Measurements from ENCODE around the gene ADGRE3. TPM values are rescaled to one million over a fixed set of nuclear protein-coding genes. Genes with fewer than 3 reads are reported as not detected.

Gene ADGRE3
- total RNA-seq, 1 experiment from 2014 or later, result not detected

DNA sequence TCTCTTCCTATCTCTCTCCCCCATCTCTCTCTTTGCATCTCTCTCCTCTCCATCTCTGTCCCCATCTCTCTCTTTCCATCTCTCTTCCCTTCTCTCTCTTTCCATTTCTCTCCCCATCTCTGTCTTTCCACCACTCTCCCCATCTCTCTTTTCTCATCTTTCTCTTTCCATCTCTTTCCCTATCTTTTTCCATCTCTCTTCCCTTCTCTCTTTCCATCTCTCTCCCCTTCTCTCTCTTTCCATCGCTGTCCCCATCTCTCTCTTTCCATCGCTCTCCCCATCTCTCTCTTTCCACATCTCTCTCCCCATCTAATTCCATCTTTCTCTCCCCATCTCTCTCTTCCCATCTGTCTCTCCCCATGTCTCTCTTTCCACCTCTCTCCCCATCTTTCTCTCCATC, 24.5 kb downstream of the ADGRE3 start:
- DNase-seq (ENCODE audit: low spot score) (no peak), ATAC-seq (no peak)
- H3K4me3 Mint-ChIP-seq, result no peak overlapping the region
- ChIA-PET CTCF (no interaction called here), POLR2A (no interaction called here)
- TF ChIP-seq, protein P1, sequence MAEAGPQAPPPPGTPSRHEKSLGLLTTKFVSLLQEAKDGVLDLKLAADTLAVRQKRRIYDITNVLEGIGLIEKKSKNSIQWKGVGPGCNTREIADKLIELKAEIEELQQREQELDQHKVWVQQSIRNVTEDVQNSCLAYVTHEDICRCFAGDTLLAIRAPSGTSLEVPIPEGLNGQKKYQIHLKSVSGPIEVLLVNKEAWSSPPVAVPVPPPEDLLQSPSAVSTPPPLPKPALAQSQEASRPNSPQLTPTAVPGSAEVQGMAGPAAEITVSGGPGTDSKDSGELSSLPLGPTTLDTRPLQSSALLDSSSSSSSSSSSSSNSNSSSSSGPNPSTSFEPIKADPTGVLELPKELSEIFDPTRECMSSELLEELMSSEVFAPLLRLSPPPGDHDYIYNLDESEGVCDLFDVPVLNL (CRISPR knock-in tag; IDR thresholded peaks at IDR 0.05; ENCODE audit: borderline replicate concordance, low read depth), result no peak
- no peak overlapping the region for H3K27ac Mint-ChIP-seq
- H3K4me1 Mint-ChIP-seq, result no peaks in the 10 kb centered on the region
- H3K9me3 Mint-ChIP-seq, result peaks cover 12% of the 10 kb centered on the region
- H3K36me3 Mint-ChIP-seq, result no peaks in the 10 kb centered on the region
- H3K27me3 Mint-ChIP-seq (ENCODE audit: low read depth), result peaks cover 33% of the 10 kb centered on the region

DNA sequence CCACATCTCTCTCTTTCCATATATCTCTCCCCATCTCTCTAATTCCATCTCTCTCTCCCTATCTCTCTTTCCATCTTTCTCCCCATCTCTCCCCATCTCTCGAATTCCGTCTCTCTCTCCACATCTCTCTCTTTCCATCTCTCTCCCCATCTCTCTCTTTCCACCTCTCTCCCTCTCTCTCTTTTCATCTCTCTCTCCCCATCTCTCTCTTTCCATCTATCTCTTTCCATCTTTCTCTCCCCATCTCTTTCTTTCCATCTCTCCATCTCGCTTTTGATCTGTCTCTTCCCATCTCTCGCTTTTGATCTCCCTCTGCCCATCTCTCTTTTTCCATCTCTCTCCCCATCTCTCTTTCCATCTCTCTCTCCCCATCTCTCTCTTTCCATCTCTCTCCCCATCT, 25.6 kb downstream of the ADGRE3 start:
- ATAC-seq (no peak), DNase-seq (ENCODE audit: low spot score) (no peak)
- Mint-ChIP-seq H3K4me3 (no peak overlapping the region), H3K27ac (no peak overlapping the region), H3K36me3 (no peaks in the 10 kb centered on the region), H3K9me3 (peaks cover 13% of the 10 kb centered on the region), H3K27me3 (ENCODE audit: low read depth) (peaks cover 42% of the 10 kb centered on the region), H3K4me1 (no peaks in the 10 kb centered on the region)
- ChIA-PET POLR2A (no interaction called here), CTCF (no interaction called here)
- TF ChIP-seq, protein P2, sequence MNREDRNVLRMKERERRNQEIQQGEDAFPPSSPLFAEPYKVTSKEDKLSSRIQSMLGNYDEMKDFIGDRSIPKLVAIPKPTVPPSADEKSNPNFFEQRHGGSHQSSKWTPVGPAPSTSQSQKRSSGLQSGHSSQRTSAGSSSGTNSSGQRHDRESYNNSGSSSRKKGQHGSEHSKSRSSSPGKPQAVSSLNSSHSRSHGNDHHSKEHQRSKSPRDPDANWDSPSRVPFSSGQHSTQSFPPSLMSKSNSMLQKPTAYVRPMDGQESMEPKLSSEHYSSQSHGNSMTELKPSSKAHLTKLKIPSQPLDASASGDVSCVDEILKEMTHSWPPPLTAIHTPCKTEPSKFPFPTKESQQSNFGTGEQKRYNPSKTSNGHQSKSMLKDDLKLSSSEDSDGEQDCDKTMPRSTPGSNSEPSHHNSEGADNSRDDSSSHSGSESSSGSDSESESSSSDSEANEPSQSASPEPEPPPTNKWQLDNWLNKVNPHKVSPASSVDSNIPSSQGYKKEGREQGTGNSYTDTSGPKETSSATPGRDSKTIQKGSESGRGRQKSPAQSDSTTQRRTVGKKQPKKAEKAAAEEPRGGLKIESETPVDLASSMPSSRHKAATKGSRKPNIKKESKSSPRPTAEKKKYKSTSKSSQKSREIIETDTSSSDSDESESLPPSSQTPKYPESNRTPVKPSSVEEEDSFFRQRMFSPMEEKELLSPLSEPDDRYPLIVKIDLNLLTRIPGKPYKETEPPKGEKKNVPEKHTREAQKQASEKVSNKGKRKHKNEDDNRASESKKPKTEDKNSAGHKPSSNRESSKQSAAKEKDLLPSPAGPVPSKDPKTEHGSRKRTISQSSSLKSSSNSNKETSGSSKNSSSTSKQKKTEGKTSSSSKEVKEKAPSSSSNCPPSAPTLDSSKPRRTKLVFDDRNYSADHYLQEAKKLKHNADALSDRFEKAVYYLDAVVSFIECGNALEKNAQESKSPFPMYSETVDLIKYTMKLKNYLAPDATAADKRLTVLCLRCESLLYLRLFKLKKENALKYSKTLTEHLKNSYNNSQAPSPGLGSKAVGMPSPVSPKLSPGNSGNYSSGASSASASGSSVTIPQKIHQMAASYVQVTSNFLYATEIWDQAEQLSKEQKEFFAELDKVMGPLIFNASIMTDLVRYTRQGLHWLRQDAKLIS (CRISPR knock-in tag; IDR thresholded peaks at IDR 0.05; ENCODE audit: borderline replicate concordance), result no peak
- TF ChIP-seq ELF4 (CRISPR knock-in tag; IDR thresholded peaks at IDR 0.05; ENCODE audit: low read depth) (no peak), HMGA2 (CRISPR knock-in tag; IDR thresholded peaks at IDR 0.05) (no peak), GABPB1 (CRISPR knock-in tag; IDR thresholded peaks at IDR 0.05) (no peak), JUN (CRISPR knock-in tag; IDR thresholded peaks at IDR 0.05) (no peak), NFYB (CRISPR knock-in tag; conservative IDR thresholded peaks at IDR 0.05; ENCODE audit: low read depth) (no peak), FOXP1 (CRISPR knock-in tag; IDR thresholded peaks at IDR 0.05; ENCODE audit: borderline replicate concordance) (no peak), SP1 (CRISPR knock-in tag; conservative IDR thresholded peaks at IDR 0.05) (no peak), ZNF138 (CRISPR knock-in tag; conservative IDR thresholded peaks at IDR 0.05) (no peak), GTF2I (CRISPR knock-in tag; conservative IDR thresholded peaks at IDR 0.05) (no peak), ZNF416 (CRISPR knock-in tag; IDR thresholded peaks at IDR 0.05) (no peak), NR2C2 (CRISPR knock-in tag; IDR thresholded peaks at IDR 0.05) (no peak), RELA (CRISPR knock-in tag; IDR thresholded peaks at IDR 0.05; ENCODE audit: borderline replicate concordance) (no peak)
- TF ChIP-seq, protein P3, sequence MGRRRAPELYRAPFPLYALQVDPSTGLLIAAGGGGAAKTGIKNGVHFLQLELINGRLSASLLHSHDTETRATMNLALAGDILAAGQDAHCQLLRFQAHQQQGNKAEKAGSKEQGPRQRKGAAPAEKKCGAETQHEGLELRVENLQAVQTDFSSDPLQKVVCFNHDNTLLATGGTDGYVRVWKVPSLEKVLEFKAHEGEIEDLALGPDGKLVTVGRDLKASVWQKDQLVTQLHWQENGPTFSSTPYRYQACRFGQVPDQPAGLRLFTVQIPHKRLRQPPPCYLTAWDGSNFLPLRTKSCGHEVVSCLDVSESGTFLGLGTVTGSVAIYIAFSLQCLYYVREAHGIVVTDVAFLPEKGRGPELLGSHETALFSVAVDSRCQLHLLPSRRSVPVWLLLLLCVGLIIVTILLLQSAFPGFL (CRISPR knock-in tag; IDR thresholded peaks at IDR 0.05; ENCODE audit: borderline replicate concordance), result no peak
- TF ChIP-seq, protein P4, sequence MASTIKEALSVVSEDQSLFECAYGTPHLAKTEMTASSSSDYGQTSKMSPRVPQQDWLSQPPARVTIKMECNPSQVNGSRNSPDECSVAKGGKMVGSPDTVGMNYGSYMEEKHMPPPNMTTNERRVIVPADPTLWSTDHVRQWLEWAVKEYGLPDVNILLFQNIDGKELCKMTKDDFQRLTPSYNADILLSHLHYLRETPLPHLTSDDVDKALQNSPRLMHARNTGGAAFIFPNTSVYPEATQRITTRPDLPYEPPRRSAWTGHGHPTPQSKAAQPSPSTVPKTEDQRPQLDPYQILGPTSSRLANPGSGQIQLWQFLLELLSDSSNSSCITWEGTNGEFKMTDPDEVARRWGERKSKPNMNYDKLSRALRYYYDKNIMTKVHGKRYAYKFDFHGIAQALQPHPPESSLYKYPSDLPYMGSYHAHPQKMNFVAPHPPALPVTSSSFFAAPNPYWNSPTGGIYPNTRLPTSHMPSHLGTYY (CRISPR knock-in tag; IDR thresholded peaks at IDR 0.05), result no peak
- TF ChIP-seq, protein P5, sequence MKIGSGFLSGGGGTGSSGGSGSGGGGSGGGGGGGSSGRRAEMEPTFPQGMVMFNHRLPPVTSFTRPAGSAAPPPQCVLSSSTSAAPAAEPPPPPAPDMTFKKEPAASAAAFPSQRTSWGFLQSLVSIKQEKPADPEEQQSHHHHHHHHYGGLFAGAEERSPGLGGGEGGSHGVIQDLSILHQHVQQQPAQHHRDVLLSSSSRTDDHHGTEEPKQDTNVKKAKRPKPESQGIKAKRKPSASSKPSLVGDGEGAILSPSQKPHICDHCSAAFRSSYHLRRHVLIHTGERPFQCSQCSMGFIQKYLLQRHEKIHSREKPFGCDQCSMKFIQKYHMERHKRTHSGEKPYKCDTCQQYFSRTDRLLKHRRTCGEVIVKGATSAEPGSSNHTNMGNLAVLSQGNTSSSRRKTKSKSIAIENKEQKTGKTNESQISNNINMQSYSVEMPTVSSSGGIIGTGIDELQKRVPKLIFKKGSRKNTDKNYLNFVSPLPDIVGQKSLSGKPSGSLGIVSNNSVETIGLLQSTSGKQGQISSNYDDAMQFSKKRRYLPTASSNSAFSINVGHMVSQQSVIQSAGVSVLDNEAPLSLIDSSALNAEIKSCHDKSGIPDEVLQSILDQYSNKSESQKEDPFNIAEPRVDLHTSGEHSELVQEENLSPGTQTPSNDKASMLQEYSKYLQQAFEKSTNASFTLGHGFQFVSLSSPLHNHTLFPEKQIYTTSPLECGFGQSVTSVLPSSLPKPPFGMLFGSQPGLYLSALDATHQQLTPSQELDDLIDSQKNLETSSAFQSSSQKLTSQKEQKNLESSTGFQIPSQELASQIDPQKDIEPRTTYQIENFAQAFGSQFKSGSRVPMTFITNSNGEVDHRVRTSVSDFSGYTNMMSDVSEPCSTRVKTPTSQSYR (CRISPR knock-in tag; IDR thresholded peaks at IDR 0.05), result no peak
- TF ChIP-seq, protein P6, sequence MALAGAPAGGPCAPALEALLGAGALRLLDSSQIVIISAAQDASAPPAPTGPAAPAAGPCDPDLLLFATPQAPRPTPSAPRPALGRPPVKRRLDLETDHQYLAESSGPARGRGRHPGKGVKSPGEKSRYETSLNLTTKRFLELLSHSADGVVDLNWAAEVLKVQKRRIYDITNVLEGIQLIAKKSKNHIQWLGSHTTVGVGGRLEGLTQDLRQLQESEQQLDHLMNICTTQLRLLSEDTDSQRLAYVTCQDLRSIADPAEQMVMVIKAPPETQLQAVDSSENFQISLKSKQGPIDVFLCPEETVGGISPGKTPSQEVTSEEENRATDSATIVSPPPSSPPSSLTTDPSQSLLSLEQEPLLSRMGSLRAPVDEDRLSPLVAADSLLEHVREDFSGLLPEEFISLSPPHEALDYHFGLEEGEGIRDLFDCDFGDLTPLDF (CRISPR knock-in tag; IDR thresholded peaks at IDR 0.05), result no peak
- TF ChIP-seq, protein P7, sequence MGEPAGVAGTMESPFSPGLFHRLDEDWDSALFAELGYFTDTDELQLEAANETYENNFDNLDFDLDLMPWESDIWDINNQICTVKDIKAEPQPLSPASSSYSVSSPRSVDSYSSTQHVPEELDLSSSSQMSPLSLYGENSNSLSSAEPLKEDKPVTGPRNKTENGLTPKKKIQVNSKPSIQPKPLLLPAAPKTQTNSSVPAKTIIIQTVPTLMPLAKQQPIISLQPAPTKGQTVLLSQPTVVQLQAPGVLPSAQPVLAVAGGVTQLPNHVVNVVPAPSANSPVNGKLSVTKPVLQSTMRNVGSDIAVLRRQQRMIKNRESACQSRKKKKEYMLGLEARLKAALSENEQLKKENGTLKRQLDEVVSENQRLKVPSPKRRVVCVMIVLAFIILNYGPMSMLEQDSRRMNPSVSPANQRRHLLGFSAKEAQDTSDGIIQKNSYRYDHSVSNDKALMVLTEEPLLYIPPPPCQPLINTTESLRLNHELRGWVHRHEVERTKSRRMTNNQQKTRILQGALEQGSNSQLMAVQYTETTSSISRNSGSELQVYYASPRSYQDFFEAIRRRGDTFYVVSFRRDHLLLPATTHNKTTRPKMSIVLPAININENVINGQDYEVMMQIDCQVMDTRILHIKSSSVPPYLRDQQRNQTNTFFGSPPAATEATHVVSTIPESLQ (CRISPR knock-in tag; IDR thresholded peaks at IDR 0.05), result no peak
